IMR-90 (cell line): ENCODE data around the gene TMEM176A. TPM values are rescaled to one million over a fixed set of nuclear protein-coding genes. Genes with fewer than 3 reads are reported as not detected.

Experiments used
- ATAC-seq: fragments of 200-7000 bp; cut with Tn5 transposase; 2 replicates; pipeline ENCODE4 v1.9.1; 2020; ENCODE audit warnings: low read depth, mild to moderate bottlenecking, moderate library complexity
- BruUV-seq: library from RNA; stranded (reverse); fragments of 400-500 nt; replicated peaks from 2 replicates; lab custom pipeline; 2021; lab: Mats Ljungman, UMichigan
- CTCF ChIA-PET: fragments of 300-600 bp; formaldehyde crosslinking; extraction: SDS; loops from one replicate; lab custom pipeline; 2021; ENCODE audit warnings: antibody characterized with exemption; lab: Yijun Ruan, JAX
- POLR2A ChIA-PET: fragments of 300-600 bp; sonication (Branson Sonifier 250); formaldehyde crosslinking; loops from one replicate; lab custom pipeline; 2022; ENCODE audit warnings: antibody characterized with exemption; ENCODE audit not compliant: unreplicated experiment; lab: Charles Lee
- DNase-seq: peaks from one replicate; pipeline ENCODE4 v3.0.0; 2013
- H2AFZ ChIP-seq: replicated peaks from 2 replicates; pipeline ENCODE3; 2013; ENCODE audit warnings: low read length, mild to moderate bottlenecking; ENCODE audit not compliant: poor library complexity
- H2AK5ac ChIP-seq: 2 replicates; pipeline ENCODE4 v1.6.1; 2013; ENCODE audit warnings: low read depth, low read length, inconsistent platforms
- H2AK9ac ChIP-seq: replicated peaks from 2 replicates; pipeline ENCODE3; 2013; ENCODE audit warnings: mild to moderate bottlenecking, low read depth, low read length, moderate library complexity; ENCODE audit not compliant: poor library complexity
- H2BK120ac ChIP-seq: 2 replicates; pipeline ENCODE4 v1.6.1; 2013; ENCODE audit warnings: low read depth, low read length, inconsistent platforms
- H2BK15ac ChIP-seq: 3 replicates; pipeline ENCODE4 v1.6.1; 2013; ENCODE audit warnings: low read depth, low read length, inconsistent platforms
- H2BK20ac ChIP-seq: 2 replicates; pipeline ENCODE4 v1.6.1; 2013; ENCODE audit warnings: low read depth, mild to moderate bottlenecking, inconsistent platforms, low read length, moderate library complexity
- H2BK5ac ChIP-seq: 2 replicates; pipeline ENCODE4 v1.6.1; 2013; ENCODE audit warnings: mild to moderate bottlenecking, low read depth, low read length, inconsistent platforms; ENCODE audit not compliant: poor library complexity, severe bottlenecking
- H3K14ac ChIP-seq: replicated peaks from 2 replicates; pipeline ENCODE4 v1.6.1; 2013; ENCODE audit warnings: low read depth, low read length, inconsistent platforms
- H3K18ac ChIP-seq: 2 replicates; pipeline ENCODE4 v1.6.1; 2013; ENCODE audit warnings: low read depth, low read length, control low read depth
- H3K23ac ChIP-seq: 2 replicates; pipeline ENCODE4 v1.6.1; 2013; ENCODE audit warnings: low read depth, low read length, inconsistent platforms
- H3K27ac ChIP-seq: 2 replicates; pipeline ENCODE4 v1.5.1; 2013; ENCODE audit warnings: mild to moderate bottlenecking, control low read depth, low read length; ENCODE audit not compliant: insufficient read depth
- H3K27me3 ChIP-seq: 2 replicates; pipeline ENCODE4 v1.6.1; 2013; ENCODE audit warnings: low read length; ENCODE audit not compliant: control insufficient read depth, insufficient read depth
- H3K36me3 ChIP-seq: 2 replicates; pipeline ENCODE4 v1.6.1; 2013; ENCODE audit warnings: low read length, mixed read lengths; ENCODE audit not compliant: control insufficient read depth, insufficient read depth
- H3K4ac ChIP-seq: 2 replicates; pipeline ENCODE4 v1.6.1; 2013; ENCODE audit warnings: low read depth, low read length, inconsistent platforms
- H3K4me1 ChIP-seq: 2 replicates; pipeline ENCODE4 v1.6.1; 2013; ENCODE audit warnings: low read length, mixed read lengths; ENCODE audit not compliant: control insufficient read depth, insufficient read depth
- H3K4me2 ChIP-seq: 2 replicates; pipeline ENCODE4 v1.6.1; 2013; ENCODE audit warnings: low read depth, mild to moderate bottlenecking, control low read depth, low read length, moderate library complexity
- H3K4me3 ChIP-seq: 2 replicates; pipeline ENCODE4 v1.5.1; 2013; ENCODE audit warnings: low read depth, mild to moderate bottlenecking, control low read depth, low read length, moderate library complexity; ENCODE audit not compliant: insufficient read depth
- H3K56ac ChIP-seq: 2 replicates; pipeline ENCODE4 v1.6.1; 2013; ENCODE audit warnings: low read length, inconsistent platforms; ENCODE audit not compliant: insufficient read depth; ENCODE audit errors: extremely low read depth
- H3K79me1 ChIP-seq, 2 experiments: 2 replicates each; pipeline ENCODE4 v1.6.1; 2013; ENCODE audit warnings: low read length in 2 of 2, inconsistent platforms in 1 of 2, low read depth in 1 of 2
- H3K9ac ChIP-seq: 2 replicates; pipeline ENCODE4 v1.6.1; 2013; ENCODE audit warnings: low read depth, low read length, control low read depth
- H3K9me1 ChIP-seq: 2 replicates; pipeline ENCODE4 v1.6.1; 2013; ENCODE audit warnings: low read length, inconsistent platforms; ENCODE audit not compliant: insufficient read depth
- H3K9me3 ChIP-seq: 2 replicates; pipeline ENCODE4 v1.6.1; 2013; ENCODE audit warnings: low read length; ENCODE audit not compliant: control insufficient read depth, insufficient read depth
- H4K20me1 ChIP-seq: 2 replicates; pipeline ENCODE4 v1.6.1; 2013; ENCODE audit warnings: low read length, inconsistent platforms; ENCODE audit not compliant: insufficient read depth
- H4K5ac ChIP-seq: 2 replicates; pipeline ENCODE4 v1.6.1; 2013; ENCODE audit warnings: mild to moderate bottlenecking, low read depth, low read length, control low read depth
- H4K8ac ChIP-seq, 2 experiments: 2 replicates each; pipeline ENCODE4 v1.6.1; 2013; ENCODE audit warnings: low read depth in 2 of 2, low read length in 2 of 2, control low read depth in 1 of 2, inconsistent platforms in 1 of 2
- H4K91ac ChIP-seq: 2 replicates; pipeline ENCODE4 v1.6.1; 2013; ENCODE audit warnings: low read depth, low read length, inconsistent platforms; ENCODE audit not compliant: insufficient read depth
- BHLHE40 ChIP-seq: fragments of 150-350 bp; IDR thresholded peaks from 2 replicates; pipeline ENCODE4 v1.6.1; 2016; ENCODE audit warnings: mild to moderate bottlenecking, low read depth, low read length
- POLR2A ChIP-seq: IDR thresholded peaks from 2 replicates; pipeline ENCODE4 v1.6.1; 2012; ENCODE audit warnings: mild to moderate bottlenecking, low read depth, low read length
- RAD21 ChIP-seq: IDR thresholded peaks from 2 replicates; pipeline ENCODE4 v1.6.1; 2012; ENCODE audit warnings: low read length, improper control_type of control experiment
- RCOR1 ChIP-seq: IDR thresholded peaks from 2 replicates; pipeline ENCODE4 v1.6.1; 2012; ENCODE audit warnings: mild to moderate bottlenecking, low read length, improper control_type of control experiment; ENCODE audit not compliant: insufficient replicate concordance
- SMC3 ChIP-seq: fragments of 150-350 bp; IDR thresholded peaks from 2 replicates; pipeline ENCODE4 v1.6.1; 2016; ENCODE audit warnings: low read depth, mild to moderate bottlenecking, antibody characterized with exemption, low read length, moderate library complexity
- dilution Hi-C: fragments of 300-500 bp; cut with HindIII; formaldehyde crosslinking; loops from one replicate; pipeline ENCODE4 v1.14.3; 2018; ENCODE audit warnings: low sequenced_read_pairs; ENCODE audit not compliant: unreplicated experiment
- in situ Hi-C: fragments of 300-500 bp; cut with MboI; formaldehyde crosslinking; loops from 3 replicates; pipeline ENCODE4 v1.14.3; 2019; ENCODE audit warnings: low sequenced_read_pairs, inconsistent platforms, mixed read lengths
- intact Hi-C: fragments of 100-400 bp; cut with micrococcal nuclease; formaldehyde crosslinking; loops from 2 replicates; pipeline ENCODE4 v1.10.0; 2022
- polyA plus RNA-seq, 3 experiments: library from polyadenylated mRNA; depleted of rRNA; stranded (reverse); fragments of >200 nt; gene quantifications; 2 replicates each; pipeline ENCODE4 v1.2.3, GENCODE V29; 2012; ENCODE audit warnings: low replicate concordance in 1 of 3
- total RNA-seq: library from RNA; depleted of rRNA; stranded (reverse); fragments of >200 nt; gene quantifications from 2 replicates; pipeline ENCODE4 v1.2.3, GENCODE V29; 2012
- TF ChIP-seq, protein P1 (sequence below): fragments of 150-350 bp; IDR thresholded peaks from 2 replicates; pipeline ENCODE4 v1.6.1; 2016; ENCODE audit warnings: low read depth, mild to moderate bottlenecking, low read length, moderate library complexity, borderline replicate concordance
- TF ChIP-seq, protein P2 (sequence below): fragments of 150-350 bp; IDR thresholded peaks from 2 replicates; pipeline ENCODE4 v1.6.1; 2017; ENCODE audit warnings: mild to moderate bottlenecking, antibody characterized with exemption, low read length, low read depth

The TMEM176A gene
- total and polyA plus RNA-seq, 2 of the 4 experiments (the other 2 are of a cell fraction): not detected

DNA sequence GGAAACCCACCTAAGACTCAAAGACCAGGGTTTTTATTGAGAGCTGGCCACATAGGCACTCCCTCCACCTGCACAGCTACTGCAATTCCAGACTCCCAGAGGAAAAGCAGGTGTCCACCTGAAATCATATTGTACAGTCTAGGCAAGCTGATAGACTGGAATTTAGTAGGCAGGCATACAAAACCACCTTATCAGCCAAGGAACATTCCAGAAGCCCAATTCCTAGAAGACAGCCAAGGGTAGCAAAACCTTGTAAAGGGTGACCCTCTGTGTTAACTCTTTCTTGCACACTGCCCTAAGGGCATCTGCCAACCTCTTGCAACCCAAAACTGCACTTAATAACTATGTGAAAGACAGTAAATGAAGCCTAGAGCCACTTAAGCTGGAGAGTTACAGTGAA is 5.3 kb downstream of the TMEM176A start:
- POLR2A ChIA-PET: no interaction called here
- Histone ChIP-seq H2BK5ac (no peak overlapping the region), H2BK20ac (no peak overlapping the region), H4K5ac (no peak overlapping the region), H3K27me3 (peaks cover 17% of the 10 kb centered on the region; the same call in 1 of the 2 replicates), H3K56ac (no peak overlapping the region), H2BK15ac (no peak overlapping the region), H4K20me1 (no peaks in the 10 kb centered on the region), H3K79me1 (no peaks in the 10 kb centered on the region), H3K9me3 (peaks cover 11% of the 10 kb centered on the region), H4K91ac (no peak overlapping the region), H3K4ac (no peak overlapping the region), H3K4me3 (no peak overlapping the region), H3K9me1 (no peaks in the 10 kb centered on the region), H3K23ac (no peak overlapping the region), H3K27ac (no peak overlapping the region), H2BK120ac (no peak overlapping the region), H3K36me3 (peaks cover 3% of the 10 kb centered on the region; the same call in 1 of the 2 replicates), H3K4me2 (no peak overlapping the region), H3K9ac (no peak overlapping the region), H3K18ac (no peak overlapping the region), H4K8ac (no peak overlapping the region), H3K4me1 (no peaks in the 10 kb centered on the region), H3K14ac (no peak overlapping the region), H2AK5ac (no peak overlapping the region), H2AFZ (no peak overlapping the region), H2AK9ac (no peak overlapping the region)
- no peak for TF ChIP-seq SMC3
- no peak for TF ChIP-seq RAD21
- TF ChIP-seq, protein P1, sequence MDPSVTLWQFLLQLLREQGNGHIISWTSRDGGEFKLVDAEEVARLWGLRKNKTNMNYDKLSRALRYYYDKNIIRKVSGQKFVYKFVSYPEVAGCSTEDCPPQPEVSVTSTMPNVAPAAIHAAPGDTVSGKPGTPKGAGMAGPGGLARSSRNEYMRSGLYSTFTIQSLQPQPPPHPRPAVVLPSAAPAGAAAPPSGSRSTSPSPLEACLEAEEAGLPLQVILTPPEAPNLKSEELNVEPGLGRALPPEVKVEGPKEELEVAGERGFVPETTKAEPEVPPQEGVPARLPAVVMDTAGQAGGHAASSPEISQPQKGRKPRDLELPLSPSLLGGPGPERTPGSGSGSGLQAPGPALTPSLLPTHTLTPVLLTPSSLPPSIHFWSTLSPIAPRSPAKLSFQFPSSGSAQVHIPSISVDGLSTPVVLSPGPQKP: no peak
- no peak for TF ChIP-seq BHLHE40
- TF ChIP-seq RCOR1: no peak
- TF ChIP-seq, protein P2, sequence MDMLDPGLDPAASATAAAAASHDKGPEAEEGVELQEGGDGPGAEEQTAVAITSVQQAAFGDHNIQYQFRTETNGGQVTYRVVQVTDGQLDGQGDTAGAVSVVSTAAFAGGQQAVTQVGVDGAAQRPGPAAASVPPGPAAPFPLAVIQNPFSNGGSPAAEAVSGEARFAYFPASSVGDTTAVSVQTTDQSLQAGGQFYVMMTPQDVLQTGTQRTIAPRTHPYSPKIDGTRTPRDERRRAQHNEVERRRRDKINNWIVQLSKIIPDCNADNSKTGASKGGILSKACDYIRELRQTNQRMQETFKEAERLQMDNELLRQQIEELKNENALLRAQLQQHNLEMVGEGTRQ: no peak
- TF ChIP-seq POLR2A: no peak
- DNase-seq (no peak), ATAC-seq (no peak)
- CTCF ChIA-PET: no interaction called here
- BruUV-seq: no TSS peak
- dilution Hi-C loops: no loop called here
- in situ Hi-C loops: no loop called here
- intact Hi-C loops: no loop called here
